ENCODE measurements around the gene SLC4A3. TPM values are rescaled to one million over a fixed set of nuclear protein-coding genes. Genes with fewer than 3 reads are reported as not detected.

Gene SLC4A3
- total RNA-seq, 1 experiment from 2014 or later = 8.7 TPM

GRCh38 chr2:219679571-219679970, 52.1 kb downstream of the SLC4A3 start:
- no peak overlapping the region for H3K27ac Mint-ChIP-seq
- H3K36me3 Mint-ChIP-seq = peaks cover 26% of the 10 kb centered on the region
- ATAC-seq = no peak
- DNase-seq (ENCODE audit: low spot score) = no peak
- peaks cover 6% of the 10 kb centered on the region for H3K4me1 Mint-ChIP-seq
- ChIA-PET CTCF (interaction anchor here (1.5 kb wide), 1 partner anchor 11 kb away, joined by 3 read pairs; no protein-coding TSS in a partner anchor), POLR2A (interaction anchor here (0.6 kb wide), 1 partner anchor 356 kb away, joined by 7 read pairs; no protein-coding TSS in a partner anchor)
- H3K27me3 Mint-ChIP-seq (ENCODE audit: low read depth) = peaks cover 12% of the 10 kb centered on the region
- peaks cover 44% of the 10 kb centered on the region for H3K9me3 Mint-ChIP-seq
- no peak overlapping the region for H3K4me3 Mint-ChIP-seq
- no peak for TF ChIP-seq AR (CRISPR knock-in tag; IDR thresholded peaks at IDR 0.05)
- no peak for TF ChIP-seq PREB (CRISPR knock-in tag; IDR thresholded peaks at IDR 0.05; ENCODE audit: borderline replicate concordance)
- TF ChIP-seq MLX (CRISPR knock-in tag; IDR thresholded peaks at IDR 0.05) = no peak
- no peak for TF ChIP-seq CDX4 (CRISPR knock-in tag; IDR thresholded peaks at IDR 0.05; ENCODE audit: borderline replicate concordance)
- TF ChIP-seq, protein P1, sequence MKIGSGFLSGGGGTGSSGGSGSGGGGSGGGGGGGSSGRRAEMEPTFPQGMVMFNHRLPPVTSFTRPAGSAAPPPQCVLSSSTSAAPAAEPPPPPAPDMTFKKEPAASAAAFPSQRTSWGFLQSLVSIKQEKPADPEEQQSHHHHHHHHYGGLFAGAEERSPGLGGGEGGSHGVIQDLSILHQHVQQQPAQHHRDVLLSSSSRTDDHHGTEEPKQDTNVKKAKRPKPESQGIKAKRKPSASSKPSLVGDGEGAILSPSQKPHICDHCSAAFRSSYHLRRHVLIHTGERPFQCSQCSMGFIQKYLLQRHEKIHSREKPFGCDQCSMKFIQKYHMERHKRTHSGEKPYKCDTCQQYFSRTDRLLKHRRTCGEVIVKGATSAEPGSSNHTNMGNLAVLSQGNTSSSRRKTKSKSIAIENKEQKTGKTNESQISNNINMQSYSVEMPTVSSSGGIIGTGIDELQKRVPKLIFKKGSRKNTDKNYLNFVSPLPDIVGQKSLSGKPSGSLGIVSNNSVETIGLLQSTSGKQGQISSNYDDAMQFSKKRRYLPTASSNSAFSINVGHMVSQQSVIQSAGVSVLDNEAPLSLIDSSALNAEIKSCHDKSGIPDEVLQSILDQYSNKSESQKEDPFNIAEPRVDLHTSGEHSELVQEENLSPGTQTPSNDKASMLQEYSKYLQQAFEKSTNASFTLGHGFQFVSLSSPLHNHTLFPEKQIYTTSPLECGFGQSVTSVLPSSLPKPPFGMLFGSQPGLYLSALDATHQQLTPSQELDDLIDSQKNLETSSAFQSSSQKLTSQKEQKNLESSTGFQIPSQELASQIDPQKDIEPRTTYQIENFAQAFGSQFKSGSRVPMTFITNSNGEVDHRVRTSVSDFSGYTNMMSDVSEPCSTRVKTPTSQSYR (CRISPR knock-in tag; IDR thresholded peaks at IDR 0.05) = no peak
- TF ChIP-seq TEAD4 (CRISPR knock-in tag; IDR thresholded peaks at IDR 0.05) = no peak
- no peak for TF ChIP-seq ATF6 (CRISPR knock-in tag; IDR thresholded peaks at IDR 0.05)
- TF ChIP-seq CBFB (CRISPR knock-in tag; IDR thresholded peaks at IDR 0.05; ENCODE audit: low read depth) = no peak
- TF ChIP-seq, protein P2, sequence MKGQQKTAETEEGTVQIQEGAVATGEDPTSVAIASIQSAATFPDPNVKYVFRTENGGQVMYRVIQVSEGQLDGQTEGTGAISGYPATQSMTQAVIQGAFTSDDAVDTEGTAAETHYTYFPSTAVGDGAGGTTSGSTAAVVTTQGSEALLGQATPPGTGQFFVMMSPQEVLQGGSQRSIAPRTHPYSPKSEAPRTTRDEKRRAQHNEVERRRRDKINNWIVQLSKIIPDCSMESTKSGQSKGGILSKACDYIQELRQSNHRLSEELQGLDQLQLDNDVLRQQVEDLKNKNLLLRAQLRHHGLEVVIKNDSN (CRISPR knock-in tag; IDR thresholded peaks at IDR 0.05) = no peak
- no peak for TF ChIP-seq ZNF232 (CRISPR knock-in tag; IDR thresholded peaks at IDR 0.05)
- TF ChIP-seq KAT7 (CRISPR knock-in tag; IDR thresholded peaks at IDR 0.05; ENCODE audit: borderline replicate concordance) = no peak
- TF ChIP-seq SOX15 (CRISPR knock-in tag; IDR thresholded peaks at IDR 0.05) = no peak
- TF ChIP-seq, protein P3, sequence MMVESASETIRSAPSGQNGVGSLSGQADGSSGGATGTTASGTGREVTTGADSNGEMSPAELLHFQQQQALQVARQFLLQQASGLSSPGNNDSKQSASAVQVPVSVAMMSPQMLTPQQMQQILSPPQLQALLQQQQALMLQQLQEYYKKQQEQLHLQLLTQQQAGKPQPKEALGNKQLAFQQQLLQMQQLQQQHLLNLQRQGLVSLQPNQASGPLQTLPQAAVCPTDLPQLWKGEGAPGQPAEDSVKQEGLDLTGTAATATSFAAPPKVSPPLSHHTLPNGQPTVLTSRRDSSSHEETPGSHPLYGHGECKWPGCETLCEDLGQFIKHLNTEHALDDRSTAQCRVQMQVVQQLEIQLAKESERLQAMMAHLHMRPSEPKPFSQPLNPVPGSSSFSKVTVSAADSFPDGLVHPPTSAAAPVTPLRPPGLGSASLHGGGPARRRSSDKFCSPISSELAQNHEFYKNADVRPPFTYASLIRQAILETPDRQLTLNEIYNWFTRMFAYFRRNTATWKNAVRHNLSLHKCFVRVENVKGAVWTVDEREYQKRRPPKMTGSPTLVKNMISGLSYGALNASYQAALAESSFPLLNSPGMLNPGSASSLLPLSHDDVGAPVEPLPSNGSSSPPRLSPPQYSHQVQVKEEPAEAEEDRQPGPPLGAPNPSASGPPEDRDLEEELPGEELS (CRISPR knock-in tag; IDR thresholded peaks at IDR 0.05) = no peak
- TF ChIP-seq, protein P4, sequence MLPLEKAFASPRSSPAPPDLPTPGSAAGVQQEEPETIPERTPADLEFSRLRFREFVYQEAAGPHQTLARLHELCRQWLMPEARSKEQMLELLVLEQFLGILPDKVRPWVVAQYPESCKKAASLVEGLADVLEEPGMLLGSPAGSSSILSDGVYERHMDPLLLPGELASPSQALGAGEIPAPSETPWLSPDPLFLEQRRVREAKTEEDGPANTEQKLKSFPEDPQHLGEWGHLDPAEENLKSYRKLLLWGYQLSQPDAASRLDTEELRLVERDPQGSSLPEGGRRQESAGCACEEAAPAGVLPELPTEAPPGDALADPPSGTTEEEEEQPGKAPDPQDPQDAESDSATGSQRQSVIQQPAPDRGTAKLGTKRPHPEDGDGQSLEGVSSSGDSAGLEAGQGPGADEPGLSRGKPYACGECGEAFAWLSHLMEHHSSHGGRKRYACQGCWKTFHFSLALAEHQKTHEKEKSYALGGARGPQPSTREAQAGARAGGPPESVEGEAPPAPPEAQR (CRISPR knock-in tag; IDR thresholded peaks at IDR 0.05) = no peak
- TF ChIP-seq MXD4 (CRISPR knock-in tag; IDR thresholded peaks at IDR 0.05; ENCODE audit: borderline replicate concordance) = no peak
- TF ChIP-seq IRF2 (CRISPR knock-in tag; IDR thresholded peaks at IDR 0.05; ENCODE audit: borderline replicate concordance, low read depth) = no peak
- TF ChIP-seq FOXJ3 (CRISPR knock-in tag; IDR thresholded peaks at IDR 0.05; ENCODE audit: borderline replicate concordance) = no peak
- no peak for TF ChIP-seq NR2C2 (CRISPR knock-in tag; IDR thresholded peaks at IDR 0.05)
- TF ChIP-seq, protein P5, sequence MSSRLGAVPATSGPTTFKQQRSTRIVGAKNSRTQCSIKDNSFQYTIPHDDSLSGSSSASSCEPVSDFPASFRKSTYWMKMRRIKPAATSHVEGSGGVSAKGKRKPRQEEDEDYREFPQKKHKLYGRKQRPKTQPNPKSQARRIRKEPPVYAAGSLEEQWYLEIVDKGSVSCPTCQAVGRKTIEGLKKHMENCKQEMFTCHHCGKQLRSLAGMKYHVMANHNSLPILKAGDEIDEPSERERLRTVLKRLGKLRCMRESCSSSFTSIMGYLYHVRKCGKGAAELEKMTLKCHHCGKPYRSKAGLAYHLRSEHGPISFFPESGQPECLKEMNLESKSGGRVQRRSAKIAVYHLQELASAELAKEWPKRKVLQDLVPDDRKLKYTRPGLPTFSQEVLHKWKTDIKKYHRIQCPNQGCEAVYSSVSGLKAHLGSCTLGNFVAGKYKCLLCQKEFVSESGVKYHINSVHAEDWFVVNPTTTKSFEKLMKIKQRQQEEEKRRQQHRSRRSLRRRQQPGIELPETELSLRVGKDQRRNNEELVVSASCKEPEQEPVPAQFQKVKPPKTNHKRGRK (CRISPR knock-in tag; IDR thresholded peaks at IDR 0.05; ENCODE audit: borderline replicate concordance) = no peak
